Skin of body (tissue), 2 donors: Measurements from ENCODE around the gene PDE11A. TPM values are rescaled to one million over a fixed set of nuclear protein-coding genes. Genes with fewer than 3 reads are reported as not detected.
A peak's percentile ranks its signal among the peaks of the same experiment; 100 is the strongest.
"Not testable (repeated sequence)": the region's sequence is repeated elsewhere in the genome, so short reads cannot be mapped to it uniquely, and the experiment has no call there.

ENCODE experiments used
- DNase-seq: peaks from one replicate; lab custom pipeline; 2025; lab: John Stamatoyannopoulos, UW
- total RNA-seq: library from RNA; depleted of rRNA; stranded (reverse); fragments of >200 nt; gene quantifications from one replicate; pipeline ENCODE4 v1.2.3, GENCODE V29; 2014

PDE11A gene
- 0.39 TPM for total RNA-seq

DNA sequence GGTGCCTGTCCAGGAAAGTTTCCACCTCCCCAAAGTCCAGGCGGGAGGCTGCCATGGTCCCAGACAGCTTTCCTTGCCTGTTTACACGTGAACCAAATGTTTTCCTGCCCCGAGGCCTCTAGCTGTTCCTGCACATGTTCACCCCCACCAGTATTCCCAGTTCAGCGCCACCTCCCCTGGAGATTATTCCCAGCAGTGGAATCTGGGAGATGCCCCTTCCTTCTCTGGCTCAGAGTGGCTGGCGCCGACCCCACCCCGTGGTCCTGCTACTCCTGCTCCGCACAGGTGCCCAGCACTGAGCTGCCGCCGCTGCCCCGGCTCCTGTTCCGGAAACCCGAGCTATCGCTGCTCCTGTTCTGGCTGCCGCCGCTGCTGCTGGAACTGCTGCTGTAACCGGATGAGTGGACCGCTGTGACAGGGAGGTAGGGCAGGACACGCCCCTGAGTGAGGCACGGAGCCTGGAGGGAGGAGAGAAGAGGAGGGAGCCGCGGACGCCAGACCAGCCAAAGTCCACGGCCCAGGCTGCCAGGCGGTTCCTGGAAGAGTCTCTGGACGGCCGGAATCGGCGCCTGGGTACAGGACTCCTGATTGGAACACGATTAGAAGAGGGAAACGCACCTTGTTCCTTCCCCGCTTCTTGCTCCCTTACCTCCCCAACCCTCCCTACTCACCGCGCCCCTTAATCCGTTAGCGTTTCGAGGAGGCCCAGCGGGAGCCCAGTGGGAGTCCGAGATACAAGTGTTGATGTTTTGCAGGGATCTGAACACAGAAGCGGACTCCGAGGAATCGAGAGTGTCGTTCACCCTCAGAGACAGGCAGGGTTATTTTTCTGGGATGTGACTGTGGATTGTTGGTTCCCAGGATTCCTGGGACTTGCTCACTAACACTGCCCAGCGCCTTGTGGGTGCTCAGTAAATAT is at the start of gene PDE11A:
PDE11A (minus strand) TSS at position 395 of the 919 bp plus-strand sequence; CDS start at position 55, 340 bp downstream.
- no peak for DNase-seq

DNA sequence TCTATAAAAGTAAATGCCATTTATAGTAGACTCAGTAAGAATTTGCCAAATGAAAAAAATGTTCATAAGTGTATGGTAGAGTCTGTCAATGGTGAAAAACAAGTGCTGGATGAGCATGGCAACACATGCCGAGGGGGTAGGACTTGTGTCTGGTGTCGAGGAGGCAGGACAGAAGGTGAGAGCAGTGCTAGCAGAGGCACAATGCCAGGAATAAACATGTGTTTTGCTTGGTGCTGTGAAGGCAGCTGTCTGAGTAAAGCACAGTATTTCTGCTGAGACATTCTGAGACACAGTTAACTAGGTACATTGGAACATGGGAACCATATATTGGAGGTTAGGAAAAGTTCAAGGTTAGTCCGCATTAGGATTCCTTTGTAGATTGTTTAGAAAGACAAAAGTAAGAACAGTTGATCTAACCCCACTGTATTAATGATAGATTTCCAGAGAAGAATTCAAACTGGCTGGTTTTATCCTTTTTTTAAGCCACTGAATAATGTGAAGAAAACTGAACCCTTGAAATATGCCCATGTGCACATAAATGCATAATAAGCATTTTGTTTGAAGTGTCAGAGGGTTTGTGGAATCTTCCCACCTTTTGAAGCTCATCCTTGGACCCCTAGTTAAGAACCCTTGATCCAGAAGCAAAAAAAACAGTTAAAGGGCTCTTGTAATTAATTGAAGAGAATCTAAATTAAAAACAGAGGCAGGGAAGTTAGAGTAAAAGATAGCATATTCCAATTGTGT is 46.8 kb upstream of the PDE11A start:
- DNase-seq = no peak

DNA sequence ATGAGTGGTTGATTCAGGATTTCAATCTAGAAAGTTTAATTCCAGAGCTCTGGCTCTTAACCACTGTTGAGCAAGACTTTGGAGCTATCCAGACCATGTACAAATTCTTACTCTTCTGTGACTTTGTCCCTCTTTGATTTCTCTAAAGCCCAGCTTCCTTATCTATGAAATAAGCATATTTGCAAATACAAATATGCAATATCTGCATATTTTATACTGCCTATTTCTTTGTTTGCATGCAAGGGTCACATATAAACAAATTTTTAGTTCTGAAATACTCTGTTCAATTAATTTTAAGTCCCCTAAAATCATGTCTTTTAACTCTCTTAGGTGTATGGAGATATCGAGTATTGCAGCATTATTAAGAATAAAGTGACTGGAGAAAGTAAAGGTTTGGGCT is 45.1 kb upstream of the PDE11A start:
- DNase-seq = no peak

DNA sequence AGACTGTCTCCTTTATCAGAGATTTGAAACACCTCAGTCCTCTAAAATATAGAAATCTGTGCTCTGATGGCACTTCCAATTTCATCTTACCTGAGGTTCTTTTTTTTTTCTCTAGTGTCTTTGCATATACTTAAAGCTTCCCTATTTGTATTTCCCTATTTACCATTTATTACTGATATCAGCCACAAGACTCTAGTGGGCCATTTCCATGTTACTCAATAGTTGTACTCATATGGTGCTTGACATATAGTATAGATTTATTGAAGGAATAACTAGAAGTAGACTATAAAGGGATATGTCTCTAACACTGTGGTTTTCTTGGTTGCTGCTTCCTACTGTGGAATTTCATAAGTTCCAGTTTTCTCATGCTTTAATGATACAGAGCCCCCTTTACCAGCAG is 42.7 kb upstream of the PDE11A start:
- DNase-seq = no peak

DNA sequence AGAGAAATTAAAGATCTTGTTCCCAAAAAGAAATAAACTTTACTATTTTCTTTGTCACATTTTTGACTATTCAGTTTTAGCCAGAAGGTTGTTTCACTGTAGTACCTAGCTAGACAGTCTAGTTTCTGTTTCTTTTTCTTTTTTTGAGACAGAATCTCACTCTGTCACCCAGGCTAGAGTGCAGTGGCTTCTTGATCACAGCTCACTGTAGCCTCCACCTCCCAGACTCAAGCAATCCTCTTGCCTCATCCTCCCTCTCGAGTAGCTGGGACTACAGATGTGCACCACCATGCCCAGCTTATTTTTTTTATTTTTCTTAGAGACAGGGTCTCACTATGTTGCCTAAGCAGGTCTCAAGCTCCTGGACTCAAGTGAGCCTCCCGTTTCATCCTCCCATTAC is 41.9 kb upstream of the PDE11A start:
- DNase-seq = no peak

DNA sequence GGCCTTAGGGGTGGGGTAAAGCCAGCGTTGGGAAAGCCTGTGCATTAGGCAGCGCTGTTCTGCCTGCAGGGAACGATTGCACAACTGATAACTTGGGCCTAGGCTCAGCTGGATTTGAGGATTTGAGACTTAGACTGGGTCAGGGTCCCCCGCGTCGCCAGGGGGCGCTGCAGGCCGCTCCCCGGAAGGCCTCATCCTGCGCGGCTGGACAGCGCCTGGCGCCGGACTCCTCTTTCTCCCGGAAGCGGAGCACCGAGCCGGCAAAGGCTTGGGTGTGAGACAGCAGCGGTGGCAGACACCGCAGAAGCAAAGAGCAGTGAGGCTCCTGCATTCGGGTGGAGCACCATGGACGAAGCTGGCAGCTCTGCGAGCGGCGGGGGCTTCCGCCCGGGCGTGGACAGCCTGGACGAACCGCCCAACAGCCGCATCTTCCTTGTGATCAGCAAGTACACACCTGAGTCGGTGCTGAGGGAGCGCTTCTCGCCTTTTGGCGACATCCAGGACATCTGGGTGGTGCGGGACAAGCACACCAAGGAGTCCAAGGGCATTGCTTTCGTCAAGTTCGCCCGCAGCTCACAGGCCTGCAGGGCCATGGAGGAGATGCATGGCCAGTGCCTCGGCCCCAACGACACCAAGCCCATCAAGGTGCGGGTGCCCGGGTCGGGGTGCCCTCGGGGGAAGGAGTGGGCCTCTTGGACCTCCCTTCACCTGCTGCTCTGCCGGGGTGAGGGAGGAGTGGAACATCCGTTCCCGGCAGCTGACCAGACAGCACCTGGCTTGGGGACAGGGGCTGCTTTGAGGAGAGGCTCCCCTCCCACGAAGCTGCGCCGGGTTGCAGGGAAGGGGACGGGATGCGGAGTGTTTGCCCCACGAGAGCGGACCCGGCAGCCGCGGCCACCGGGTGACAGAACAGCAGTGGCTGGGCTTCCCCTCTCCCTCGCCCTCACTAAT is 39.9 kb upstream of the PDE11A start, which contains the start of gene RBM45:
RBM45 (plus strand) TSS at position 236 of the 951 bp plus-strand sequence; CDS start at position 346, 110 bp downstream.
- DNase-seq = peak; percentile 77

DNA sequence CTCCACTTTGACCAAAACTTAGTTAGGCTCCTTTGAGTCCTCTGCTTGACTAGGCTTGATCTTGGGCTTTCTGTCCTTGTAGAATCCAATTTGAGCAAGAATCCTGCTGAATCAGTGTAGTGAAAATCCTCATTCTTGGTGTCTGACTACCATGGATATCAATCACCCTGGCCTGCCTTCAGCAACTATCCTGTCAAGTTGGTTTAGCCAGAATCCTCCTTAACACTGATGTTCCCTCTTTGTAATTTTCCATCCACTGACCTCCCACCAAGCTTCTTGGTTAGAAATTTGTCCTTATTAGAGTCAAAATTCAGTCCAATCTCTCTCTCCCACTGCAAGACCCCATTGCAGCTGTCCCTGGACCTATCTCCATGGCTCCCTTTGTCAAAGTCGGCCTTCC is 39.2 kb upstream of the PDE11A start:
- no peak for DNase-seq

DNA sequence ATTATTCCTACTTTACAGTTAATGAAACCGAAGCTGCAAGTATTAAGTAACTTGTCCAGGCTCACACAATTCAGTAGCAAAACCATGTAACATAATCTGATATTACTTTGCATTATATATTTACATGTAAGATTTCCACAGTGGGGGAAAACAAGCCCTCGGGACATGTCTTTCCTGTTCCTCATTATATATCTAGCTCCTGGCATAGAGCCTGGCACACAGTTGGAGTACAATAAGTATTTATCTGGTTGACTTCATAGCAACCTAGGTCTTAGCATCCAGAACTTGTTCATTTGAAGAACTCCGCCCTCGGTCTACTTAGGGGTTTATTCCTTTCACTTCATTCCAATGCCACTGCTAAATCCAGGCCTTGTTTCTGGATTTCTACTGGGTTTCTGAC is 38.1 kb upstream of the PDE11A start:
- no peak for DNase-seq

DNA sequence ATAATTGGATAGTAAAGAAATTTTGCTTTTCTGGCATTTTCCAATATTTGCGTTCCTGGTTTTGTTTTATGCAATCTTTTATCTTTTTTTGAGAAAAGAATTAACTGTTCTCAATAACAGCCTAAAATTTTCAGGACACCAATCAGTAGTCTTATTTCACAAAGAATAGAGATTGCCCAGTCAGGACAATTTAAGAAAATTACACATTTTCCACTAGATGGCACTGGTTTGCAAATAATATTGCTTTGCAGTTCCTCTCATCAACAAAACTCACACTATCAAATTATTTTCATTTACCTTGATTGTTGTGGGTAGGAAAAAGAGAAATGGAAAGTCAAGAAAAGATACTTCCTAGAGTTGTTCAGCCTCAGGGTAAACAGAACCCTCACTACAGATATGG is 37.2 kb upstream of the PDE11A start:
- DNase-seq = peak; percentile 4

DNA sequence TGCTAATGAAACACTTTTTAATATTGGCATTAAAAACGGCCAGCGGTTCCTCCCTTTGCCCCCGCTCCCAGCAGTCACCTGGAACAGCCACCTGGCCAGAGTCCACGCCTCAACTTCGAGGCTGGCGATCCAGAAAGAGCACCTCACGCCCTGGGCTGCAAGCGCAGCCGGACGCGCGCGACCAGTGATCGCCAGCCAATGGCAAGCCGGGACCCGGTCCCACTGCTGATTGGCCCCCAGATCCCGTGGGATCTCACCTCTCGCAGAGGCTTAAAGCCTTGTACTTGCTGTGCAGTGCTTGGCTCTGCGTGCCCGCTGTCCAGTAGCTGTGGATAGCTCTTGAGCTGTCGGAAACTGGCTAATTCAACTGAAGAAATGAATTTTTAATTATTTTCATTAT is 35.6 kb upstream of the PDE11A start:
- no peak for DNase-seq

DNA sequence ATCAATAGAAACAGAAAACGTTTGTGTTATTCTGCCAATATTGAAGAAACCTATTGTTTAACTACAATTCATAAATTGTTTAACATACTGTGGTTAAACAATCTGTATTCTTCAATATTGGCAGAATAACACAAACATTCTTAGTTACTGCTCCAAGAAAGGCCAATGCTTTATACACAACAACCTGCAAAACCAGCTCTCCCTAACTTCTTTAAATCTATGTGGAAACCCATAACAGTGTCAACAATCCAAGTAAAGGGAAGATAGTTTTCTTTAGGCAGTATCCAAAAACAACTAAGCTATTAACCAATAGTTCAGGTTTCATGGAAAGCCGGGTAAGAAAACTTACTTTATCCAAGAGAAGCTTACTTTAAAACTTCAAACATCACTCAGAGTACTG is 33.5 kb upstream of the PDE11A start:
- no peak for DNase-seq

DNA sequence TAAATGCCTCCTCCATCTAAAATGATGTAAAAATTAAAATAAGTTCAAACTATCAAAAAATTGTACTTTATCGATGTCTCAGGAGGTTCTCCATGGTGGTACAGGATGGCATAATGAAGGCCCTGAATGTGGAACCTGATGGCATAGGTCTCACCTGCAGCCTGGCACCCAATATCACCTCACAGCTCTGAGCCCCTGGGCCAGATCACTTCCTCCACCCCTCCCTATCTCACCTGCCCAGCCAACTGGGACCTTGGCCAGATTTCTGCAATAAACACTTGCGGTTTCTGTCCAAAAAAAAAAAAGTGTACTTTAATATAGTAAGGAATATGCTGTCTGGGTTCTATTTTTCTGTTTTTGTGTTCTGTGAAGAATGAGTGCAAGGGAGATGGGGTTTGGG is 33.0 kb upstream of the PDE11A start:
- no peak for DNase-seq

DNA sequence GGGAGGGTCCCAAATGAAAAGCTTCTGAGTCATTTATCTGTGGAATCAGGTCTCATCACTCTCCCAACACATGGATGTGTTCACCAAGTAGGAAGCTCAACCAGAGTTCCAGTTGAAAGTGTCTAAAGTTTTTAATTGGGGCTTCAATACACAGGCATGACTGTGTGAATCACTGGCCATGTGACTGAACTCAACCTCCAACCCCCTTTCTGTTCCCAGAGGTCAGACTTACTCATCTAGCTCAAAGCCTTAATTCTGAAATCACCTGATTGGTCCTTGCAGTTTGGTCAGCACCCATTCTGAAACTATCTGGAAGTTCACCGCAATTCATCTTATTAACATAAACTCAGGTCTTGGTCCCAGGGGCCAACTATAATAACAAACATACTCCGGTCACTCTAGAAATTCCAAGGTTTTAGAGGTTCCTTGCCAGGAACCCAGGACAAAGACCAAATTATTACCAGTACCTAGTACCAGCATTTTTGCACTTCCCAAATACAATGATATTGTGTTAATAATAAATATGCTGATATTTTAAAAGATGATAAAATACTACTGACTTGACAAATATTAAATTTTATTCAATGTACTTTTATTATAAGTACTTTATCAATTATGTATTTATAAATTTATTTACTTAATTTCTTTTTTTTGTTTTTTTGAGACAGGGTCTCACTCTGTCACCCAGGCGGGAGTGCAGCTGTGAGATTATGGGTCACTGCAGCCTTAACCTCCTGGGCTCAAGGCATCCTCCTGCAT is 28.9 kb upstream of the PDE11A start:
- no peak for DNase-seq

DNA sequence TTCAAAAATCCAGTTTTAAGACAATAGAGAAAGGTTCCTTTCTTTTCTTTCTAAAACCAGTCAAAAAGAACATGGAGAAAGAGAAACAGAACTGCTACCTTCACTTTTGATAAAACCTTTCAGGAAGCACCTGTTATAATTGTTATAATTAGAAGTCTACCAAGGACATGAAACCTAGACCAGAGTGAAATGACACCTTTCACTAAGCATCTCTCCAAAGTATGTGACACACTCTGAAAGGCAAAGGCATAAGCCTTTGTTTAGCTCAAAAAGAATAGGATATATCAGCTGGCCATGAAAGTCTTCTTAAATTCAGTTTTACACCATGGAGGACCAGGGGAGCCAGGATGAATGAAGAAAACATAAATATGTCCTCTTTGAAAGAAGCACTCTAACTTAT is 20.9 kb upstream of the PDE11A start:
- DNase-seq = no peak

DNA sequence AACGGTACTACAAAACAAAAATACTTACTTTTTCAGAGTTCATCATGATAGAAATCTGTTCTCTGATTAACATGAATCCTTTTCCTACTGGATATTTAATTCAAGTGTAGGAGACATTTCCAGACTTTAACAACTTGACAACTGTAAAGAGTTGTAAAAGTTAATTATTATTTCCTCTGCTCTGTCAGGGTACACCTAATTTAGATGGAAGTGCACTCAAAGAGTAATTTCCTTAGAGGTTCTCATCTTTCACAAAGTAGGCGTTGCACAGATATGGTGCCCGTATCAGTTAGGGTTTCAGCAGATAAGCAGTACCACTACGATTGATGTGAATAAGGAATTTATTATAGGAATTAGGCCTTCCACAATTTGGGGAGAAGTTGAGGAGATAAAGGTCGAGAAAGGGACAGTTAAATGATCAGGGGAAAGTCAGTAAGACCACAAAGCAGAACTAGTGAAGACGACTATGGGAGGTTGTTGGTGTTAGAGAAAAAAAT is 16.2 kb upstream of the PDE11A start:
- DNase-seq = no peak

DNA sequence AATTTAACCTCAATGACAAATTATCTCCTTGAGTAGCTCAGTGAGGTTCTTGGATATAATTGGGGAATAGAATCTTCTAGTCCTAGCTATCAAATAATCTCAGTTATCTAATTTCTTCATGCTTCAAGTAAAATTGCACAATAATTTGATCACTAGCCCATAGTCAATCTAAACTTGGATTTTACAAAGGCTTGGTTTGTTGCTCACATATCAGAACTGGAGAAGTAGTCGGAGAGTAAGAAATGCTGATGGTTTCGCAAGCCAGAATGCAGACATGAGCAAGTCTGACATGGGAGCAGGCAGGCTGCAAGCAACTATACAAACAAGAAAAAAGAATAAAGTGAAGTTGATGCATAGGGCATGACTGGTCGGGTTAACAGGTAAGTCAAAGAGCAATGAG is 11.7 kb upstream of the PDE11A start:
- DNase-seq = no peak

DNA sequence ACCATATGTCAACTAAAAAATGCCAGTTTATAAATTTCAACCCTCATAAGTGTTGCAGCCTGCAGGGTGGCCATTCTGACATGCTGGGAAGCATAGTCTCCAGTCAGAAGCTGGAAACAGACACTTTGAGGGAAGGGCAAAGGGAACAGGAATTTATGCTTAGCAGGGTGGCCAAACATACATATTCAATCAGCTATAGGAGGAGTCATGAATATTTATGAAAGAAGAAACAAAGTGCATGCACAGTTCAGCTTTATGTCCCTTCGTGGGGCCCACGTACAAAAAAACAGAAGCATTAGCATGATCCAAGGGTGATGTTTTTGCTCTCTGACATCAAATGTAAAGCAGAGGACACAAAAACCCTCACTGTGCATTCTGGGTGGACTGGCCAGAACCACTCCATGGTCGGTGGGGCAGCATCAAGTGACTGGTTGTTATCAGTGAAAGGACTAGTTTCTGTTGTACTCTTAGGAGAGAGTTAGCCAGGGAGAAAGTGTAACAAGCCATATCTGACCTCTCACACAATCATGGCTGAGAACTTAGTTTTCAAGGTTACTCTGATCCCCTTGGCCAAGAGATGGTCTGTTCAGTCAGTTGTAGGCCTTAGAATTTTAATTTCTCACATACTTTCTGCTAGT is 9.9 kb upstream of the PDE11A start:
- no peak for DNase-seq

DNA sequence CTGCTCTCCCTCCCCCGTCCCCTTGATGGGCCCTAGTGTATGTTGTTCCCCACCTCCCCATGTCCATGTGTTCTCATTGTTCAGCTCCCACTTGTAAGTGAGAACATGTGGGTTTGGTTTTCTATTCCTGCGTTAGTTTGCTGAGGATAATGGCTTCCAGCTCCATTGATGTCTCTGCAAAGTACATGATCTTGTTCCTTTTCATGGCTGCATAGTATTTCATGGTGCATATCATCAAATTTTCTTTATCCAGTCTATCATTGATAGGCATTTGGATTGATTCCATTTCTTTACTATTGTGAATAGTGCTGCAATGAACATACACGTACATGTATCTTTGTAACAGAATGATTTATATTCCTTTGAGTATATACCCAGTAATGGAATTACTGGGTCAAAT is 6.7 kb upstream of the PDE11A start:
- DNase-seq = not testable (repeated sequence)

DNA sequence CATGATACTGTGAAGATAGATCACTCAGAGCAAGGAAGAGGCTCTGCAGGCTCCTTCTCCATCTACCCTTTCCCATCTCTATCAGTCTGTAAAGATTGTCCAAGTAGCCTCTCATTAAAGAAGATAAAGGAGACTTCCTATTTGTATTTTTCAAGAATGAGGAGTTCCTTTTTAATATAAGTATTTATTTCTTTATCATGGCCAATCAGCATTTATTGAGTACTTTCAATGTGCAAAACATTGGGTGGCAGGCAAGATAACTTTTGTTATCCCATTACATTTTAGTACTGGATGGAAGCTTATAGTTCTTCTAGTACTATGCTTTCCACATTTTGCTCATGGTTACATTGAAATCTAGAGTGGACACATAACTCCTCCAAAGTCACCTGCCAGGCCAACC is 3.6 kb upstream of the PDE11A start:
- DNase-seq = no peak

DNA sequence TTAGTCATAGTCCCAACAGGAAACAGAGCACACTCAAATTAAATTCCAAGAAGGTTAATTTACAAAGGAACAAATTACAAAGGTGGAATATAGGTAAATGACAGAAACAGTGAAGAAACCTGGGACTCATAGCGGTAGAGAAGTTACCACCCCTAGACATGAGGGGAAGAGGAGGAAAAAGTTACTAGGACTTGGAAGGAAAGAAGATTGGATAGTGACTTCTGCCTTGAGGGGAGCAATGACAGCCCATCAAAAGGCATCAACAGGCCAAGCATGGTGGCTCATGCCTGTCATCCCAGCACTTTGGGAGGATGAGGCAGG is 2.4 kb upstream of the PDE11A start:
- no peak for DNase-seq
